SU-DHL-6 (cell line): ENCODE data around the gene FOCAD.

Experiments
- EZH2phosphoT487 ChIP-seq: fragments of 200-600 bp; sonication (generic), shearing (Covaris generic); conservative IDR thresholded peaks from 2 replicates; pipeline ENCODE4 v1.6.1; 2018; ENCODE audit warnings: mild to moderate bottlenecking, antibody characterized with exemption, low read length, moderate library complexity, mixed read lengths
- TF ChIP-seq, protein P1 (sequence below): fragments of 200-600 bp; sonication (generic); IDR thresholded peaks from one replicate; pipeline ENCODE4 v1.5.1; 2017; ENCODE audit warnings: antibody characterized with exemption, mild to moderate bottlenecking, low read length, moderate library complexity; ENCODE audit not compliant: insufficient read depth, poor library complexity, severe bottlenecking

DNA sequence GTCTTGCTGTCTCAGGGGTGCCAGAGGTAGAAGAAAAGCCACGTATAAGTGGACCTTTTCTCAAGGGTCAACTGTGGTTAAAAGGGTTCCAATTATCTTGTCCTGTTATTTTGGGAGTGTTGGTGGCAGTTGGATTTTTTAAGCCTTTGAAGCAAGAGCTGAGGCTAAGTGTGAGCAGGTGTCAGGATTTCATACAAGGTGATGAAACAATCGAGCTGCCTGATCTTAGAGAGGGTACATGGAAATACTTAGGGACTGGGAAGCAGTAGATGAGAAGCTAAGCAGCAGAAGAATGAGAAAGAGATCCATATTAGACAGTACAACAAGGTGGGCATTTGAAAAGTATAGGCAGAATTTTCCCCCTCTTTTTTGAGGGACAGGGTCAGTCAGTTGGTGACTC, 23.6 kb downstream of the FOCAD start:
- TF ChIP-seq, protein P1, sequence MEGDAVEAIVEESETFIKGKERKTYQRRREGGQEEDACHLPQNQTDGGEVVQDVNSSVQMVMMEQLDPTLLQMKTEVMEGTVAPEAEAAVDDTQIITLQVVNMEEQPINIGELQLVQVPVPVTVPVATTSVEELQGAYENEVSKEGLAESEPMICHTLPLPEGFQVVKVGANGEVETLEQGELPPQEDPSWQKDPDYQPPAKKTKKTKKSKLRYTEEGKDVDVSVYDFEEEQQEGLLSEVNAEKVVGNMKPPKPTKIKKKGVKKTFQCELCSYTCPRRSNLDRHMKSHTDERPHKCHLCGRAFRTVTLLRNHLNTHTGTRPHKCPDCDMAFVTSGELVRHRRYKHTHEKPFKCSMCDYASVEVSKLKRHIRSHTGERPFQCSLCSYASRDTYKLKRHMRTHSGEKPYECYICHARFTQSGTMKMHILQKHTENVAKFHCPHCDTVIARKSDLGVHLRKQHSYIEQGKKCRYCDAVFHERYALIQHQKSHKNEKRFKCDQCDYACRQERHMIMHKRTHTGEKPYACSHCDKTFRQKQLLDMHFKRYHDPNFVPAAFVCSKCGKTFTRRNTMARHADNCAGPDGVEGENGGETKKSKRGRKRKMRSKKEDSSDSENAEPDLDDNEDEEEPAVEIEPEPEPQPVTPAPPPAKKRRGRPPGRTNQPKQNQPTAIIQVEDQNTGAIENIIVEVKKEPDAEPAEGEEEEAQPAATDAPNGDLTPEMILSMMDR, result no peak
- TF ChIP-seq EZH2phosphoT487, result no peak
